CD4-positive, alpha-beta T cell treated with Interleukin-15 for 1 hour (primary cell): ENCODE data around the gene SNCAIP.

Experiments
- DNase-seq: peaks from one replicate; pipeline ENCODE4 v3.0.0-alpha.2; 2020

Gene SNCAIP

DNA sequence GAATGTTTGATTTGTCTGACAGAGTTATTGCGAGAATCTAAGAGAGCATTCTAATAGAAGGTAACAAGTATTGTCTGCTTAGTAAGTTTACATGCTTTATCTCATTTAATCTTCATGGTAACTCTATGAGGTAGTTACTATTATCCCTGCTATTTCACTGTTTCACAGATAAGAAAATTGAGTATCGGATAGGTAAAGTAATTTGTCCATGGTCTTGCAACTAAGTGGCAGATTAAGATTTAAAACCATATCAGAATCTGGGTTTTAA, 118.2 kb downstream of the SNCAIP start:
- DNase-seq: no peak

GRCh38 chr5:122431298-122431697, 119.3 kb downstream of the SNCAIP start:
- no peak for DNase-seq

DNA sequence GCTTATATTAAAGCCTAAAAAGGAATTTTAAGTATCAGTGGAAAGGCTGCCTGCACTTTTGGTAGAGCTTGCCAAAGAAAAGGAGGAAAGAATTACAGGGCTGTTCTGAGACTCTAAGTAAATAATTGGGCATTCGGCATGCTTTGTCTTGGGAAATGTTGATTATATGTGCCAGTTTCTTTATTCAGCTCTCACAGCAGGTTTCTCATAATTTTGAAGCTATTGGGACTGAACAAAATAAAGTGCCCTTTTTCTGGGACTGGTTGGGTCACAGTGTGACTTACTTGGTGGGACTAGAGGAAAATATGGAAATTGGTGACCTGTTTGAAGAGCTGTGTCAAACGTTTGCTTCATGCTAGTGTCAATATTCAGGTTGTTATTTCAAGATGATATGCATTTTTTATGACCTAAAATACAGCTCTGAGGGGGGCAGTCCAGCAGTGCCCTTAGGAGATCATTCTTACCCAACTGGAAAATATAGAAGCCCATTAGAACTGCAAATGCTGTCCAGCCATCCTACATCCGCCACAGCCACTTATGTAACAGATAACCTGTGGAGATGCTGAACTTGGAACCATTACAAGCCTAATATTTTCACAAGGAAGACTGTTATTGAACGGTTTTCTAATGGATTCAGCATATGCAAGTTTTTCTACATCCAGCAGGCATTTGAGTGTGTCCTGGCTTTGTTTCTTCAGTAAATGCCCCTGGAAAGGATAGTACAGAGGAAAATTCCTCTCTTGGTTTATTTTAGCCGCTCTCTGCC, 122.4 kb downstream of the SNCAIP start:
- no peak for DNase-seq

DNA sequence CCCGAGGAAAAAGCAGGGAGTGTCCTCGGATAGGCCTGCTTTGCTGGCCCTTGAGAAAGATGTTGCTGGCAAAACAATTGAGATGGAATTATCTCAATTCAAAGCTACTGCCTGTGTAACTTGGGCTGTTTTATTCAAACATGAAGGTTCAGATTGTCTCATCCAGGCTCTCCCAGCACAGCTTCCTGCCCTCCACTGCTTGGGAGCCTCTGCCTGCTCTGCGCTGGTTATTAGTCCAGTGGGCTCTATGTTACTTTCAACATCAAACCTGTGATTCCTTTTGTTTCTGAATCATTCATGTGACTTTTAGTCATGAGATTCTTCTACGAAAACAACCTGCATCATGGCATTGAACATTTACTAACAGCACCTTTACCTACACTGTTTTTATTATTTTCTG, 123.2 kb downstream of the SNCAIP start:
- DNase-seq: no peak

DNA sequence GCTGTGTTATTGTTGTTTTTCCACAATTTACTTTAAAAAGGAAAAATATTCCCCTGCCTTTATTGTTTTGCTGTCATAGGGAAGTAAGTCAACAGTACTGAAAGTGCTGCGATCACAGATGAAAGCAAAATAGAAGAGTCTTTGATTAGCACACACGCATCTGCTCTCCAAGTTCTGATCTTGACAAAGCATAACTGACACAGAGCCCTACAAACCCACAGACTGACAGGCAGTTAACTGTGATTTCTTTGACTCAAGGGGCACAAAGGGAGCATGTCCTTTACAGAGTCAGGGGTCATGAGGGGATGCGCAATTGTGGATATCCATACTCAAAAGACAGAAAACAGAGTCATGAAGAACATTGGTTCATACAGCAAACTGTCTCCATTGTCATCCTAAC, 123.7 kb downstream of the SNCAIP start:
- DNase-seq: no peak

GRCh38 chr5:122436615-122437014, 124.6 kb downstream of the SNCAIP start:
- no peak for DNase-seq

DNA sequence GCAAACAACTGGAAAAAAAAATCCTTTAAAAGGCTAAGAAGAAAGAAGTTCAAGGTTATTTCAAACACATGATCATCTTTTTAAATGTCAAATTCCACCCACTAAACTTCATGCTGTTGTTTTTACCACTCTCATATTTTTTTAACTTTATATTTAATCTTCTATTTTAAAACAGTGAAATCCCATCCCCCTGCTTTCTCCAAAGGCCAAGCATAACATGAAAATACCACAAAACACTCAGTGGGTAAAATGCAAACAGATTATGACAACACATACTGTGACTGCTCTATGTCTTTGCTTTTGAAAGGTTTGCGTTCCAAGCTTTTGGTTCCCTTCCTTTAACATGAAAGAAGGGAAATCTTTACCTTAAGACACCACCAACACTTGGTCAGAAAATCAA, 127.6 kb downstream of the SNCAIP start:
- no peak for DNase-seq

- DNase-seq: no peak
These were observed 130.9 kb downstream of the SNCAIP start for GRCh38 chr5:122442938-122443337.

DNA sequence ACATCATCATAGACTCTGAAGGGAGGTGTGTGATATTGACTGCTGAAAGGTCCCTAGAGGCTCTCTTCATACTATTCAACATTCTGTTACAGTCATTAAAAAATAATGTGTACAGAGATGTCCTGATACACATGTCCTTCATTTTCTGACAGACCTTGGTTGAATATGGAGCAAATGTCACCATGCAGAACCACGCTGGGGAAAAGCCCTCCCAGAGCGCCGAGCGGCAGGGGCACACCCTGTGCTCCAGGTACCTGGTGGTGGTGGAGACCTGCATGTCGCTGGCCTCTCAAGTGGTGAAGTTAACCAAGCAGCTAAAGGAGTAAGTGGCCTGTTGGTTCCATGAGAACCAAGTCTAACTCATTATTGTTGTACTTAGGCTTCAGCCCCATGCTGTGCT, 132.4 kb downstream of the SNCAIP start:
- no peak for DNase-seq

DNA sequence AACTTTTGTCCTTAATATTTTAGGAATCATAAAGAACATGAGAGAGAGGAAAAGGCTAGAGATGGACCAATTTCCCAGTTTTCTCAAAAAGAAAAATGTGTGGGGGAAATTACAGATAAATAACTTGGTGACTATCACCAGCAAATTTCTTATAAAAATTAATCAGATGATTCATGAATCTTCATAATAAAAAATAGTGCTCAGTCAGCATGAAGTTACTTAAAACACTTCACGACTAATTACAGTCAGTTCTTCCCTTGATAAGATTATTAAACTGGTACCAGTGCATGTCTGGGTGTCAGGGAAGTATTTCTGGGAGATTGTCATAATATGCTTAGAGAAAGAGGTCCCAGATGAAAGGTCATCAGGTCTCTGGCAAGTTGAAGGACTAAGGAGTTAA, 133.0 kb downstream of the SNCAIP start:
- DNase-seq: no peak

GRCh38 chr5:122447072-122447471, 135.0 kb downstream of the SNCAIP start:
- DNase-seq: no peak

GRCh38 chr5:122447879-122448278, 135.8 kb downstream of the SNCAIP start:
- DNase-seq: no peak

DNA sequence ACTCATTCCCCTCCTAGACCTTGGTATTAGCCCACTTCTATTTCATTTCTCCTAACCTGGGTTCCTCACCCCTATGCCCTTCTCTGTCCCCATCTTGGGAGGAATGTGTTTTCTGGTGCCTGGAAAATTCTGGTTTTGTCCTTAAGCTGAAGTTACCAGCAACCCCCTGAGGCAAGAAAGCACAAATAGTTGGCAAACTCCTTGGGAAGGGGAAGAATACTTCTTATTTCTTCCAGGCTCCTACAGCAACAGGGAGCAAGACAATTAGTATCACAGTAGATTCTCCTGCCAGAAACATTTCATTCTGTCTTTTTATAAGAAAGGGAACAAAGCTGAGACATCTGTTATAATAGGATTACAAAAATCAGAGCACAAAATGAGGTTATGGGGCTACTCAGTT, 142.5 kb downstream of the SNCAIP start:
- no peak for DNase-seq

- DNase-seq: no peak
These were observed 143.9 kb downstream of the SNCAIP start for GRCh38 chr5:122455939-122456338.

- no peak for DNase-seq
These were observed 145.3 kb downstream of the SNCAIP start for GRCh38 chr5:122457178-122457826.

DNA sequence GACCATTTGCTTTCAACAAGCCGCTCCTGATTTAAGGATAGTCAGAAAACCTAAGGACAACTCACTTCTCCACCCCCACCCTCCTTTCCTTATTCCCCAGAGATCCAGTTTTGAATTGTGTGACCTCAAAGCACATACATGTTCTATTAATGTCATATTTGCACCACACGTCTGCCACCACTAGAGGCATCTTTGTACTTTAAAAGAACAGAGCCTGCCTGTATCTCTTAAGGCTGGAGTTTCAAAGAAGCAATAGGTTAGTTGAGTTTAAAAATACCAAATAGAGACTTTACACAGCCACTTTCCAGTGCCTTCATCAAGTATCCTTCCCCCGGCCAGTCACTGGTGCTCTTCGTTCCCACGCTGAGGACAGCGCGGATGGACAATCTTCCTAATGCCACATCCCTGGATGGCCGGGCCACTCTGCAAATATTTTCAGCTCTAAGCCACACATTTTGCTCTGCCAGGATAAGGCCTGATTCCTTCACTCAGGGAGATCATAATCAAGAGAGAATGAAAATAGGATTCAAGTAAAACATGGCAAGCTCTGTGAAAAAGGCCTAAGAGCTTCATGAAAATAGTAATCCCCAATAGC, 146.3 kb downstream of the SNCAIP start:
- DNase-seq: no peak

DNA sequence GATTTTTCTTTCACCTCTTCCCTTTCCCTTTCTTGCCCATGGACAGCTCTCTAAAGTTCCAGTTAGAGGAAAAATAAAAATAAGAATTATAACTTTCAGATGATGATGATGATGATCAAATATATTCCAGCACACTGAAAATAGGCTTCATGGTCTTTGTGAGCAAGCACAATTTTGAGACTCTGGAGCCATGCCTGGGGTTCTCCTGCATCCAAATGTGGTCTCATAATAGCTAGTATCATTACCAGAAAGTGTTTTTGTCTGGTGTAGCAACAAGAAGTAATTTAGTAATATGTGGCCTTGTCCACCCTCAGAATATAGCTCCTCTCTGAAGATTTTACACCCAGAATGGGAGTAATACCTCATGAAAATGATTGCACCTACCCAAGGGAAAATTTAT, 150.4 kb downstream of the SNCAIP start:
- DNase-seq: no peak

GRCh38 chr5:122463221-122463620, 151.2 kb downstream of the SNCAIP start:
- no peak for DNase-seq

DNA sequence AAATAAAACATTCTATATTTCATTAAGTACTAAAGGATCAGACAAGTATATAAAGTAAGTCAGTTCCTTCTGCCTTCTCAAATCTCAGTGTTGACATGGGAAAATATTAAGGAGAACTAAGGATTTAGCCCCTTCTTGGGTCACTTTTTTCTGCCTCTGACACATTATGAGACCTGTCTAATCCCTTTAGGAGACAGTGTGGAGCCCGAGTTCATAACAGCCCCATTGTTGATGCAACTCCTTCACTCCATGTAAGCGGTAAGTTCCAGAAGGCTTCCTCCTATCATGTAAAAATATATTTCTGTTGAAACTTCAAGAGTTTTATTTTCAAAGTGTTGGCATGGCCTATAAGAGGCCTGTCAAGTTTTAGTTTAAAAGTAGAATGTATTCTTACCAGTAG, 152.2 kb downstream of the SNCAIP start:
- DNase-seq: no peak

DNA sequence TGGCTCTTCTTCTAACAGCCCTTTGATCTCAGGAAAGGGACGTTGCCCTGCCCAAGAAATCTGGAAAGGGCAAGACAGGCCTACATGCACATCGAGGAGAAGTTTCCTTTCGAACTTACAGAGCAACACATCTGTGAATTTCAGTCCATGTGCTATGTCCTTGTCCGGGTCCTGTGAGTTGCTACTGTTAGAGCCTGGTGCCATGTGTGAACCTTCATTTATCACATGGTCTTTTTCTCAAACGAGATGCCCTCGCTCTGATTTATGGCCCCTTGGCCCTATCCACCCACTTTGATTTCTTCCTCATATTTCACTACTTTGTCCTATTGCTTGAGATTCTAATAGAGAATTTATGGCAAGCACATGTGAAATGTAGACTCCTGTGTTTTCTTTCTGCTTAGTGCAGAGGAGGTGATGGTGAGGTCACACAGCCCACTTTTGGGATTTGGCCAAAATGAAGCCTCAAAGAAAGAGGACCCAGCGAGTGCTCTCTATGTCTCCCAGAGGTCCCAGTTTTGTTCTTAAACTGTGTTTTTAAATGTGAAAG, 153.1 kb downstream of the SNCAIP start:
- DNase-seq: no peak

GRCh38 chr5:122465994-122466393, 154.0 kb downstream of the SNCAIP start:
- DNase-seq: no peak

DNA sequence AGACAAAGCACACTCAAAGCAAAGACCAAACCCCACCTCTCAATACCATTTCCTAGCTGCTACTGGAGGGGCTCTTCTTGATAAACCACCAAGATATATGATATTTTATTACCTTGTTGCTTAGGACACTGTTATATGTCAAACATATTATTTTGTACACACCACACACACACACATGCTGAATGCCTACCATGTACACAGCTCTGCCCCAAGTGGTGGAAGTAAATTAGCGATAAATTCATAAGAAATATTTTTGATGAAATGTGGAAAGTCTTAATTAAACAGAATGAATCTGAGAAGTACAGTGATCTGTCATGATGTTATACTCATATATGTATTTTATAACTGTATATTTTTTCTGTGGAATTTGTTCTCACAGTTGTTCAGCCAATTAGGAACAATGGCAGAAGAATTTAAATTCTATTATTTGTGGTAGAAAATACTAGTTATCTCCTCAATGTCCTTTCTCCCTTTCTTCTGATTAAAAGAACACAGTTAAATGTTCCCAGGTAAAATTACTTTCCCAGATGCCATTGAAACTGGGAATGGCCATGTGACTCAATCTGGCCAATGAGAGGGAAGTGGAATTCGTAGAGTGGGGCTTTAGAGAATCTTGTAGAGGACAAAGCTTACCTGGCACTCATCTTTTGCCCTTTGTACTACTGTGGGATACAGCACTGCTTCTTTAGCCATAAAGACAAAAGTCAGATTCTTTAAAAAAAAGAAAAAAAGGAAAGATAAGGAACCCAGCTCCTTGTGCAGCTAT, 156.5 kb downstream of the SNCAIP start:
- no peak for DNase-seq

DNA sequence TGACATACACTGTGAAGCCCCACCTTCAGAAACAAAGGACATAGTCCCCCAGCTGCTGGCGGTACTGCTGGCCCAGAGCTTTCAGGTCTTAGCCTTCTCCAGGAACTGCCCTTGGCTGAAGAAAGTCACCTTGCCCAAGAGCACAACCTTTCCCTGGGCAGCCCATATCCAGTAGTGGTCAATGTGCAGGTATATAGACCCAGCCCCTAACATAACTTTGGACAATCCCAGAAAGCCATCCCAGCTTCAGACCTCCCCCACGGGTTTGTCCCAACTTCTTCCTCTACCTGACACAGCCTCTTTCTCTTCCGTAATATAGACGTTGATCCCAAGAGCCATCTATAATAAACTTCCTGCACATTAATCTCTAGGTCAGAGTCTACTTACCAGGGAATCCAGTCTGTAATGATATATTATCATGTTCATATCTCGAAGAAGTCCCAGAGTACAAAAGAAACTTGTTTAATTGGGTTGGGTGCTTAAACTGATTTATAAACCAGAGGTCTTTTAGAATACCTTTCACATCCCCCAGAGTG, 157.4 kb downstream of the SNCAIP start:
- DNase-seq: no peak
